ENCODE results near the gene ZNF100. TPM values are rescaled to one million over a fixed set of nuclear protein-coding genes. Genes with fewer than 3 reads are reported as not detected.

The ZNF100 gene
- polyA plus RNA-seq, 3 donors: 2.1 to 10.8 (median 8.6) TPM

DNA sequence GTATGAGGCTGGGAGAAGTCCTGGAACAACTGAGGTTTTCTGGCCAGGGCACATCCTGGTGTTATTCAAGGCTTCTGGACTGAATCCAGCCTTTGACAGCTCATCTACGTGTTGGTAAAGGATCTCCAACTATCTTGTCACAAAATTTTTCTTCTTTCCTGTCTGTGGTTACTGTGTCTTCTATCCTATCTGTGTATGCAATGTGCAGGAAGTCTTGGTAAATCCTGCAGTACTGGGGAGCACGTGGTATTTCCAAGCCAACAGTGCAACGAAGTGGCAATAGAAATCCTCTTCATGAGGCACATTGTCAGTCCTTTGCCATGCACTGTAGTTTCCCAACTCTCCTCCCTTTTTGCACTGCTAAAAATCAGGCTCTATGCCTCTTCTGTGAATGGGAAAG lies 86.7 kb downstream of the ZNF100 start:
- Mint-ChIP-seq H3K4me1 (peaks cover 11% of the 10 kb centered on the region), H3K4me3 (no peak overlapping the region), H3K9me3 (peaks cover 12 to 39% (median 22%) of the 10 kb centered on the region in 7 donors), H3K36me3 (no peaks in the 10 kb centered on the region), H3K27me3 (ENCODE audit: low read depth in 3 of 3) (peaks cover 0 to 5% (median 0%) of the 10 kb centered on the region in 3 donors), H3K27ac (no peak overlapping the region)
- no peak overlapping the region for H3K27ac ChIP-seq (ENCODE audit: low read depth in 1 of 2, low read length in 2 of 2)
- peaks cover 10 to 23% of the 10 kb centered on the region in 2 donors for H3K9me3 ChIP-seq (replicated peaks in 1 of 2; ENCODE audit: control insufficient read depth in 1 of 2, insufficient read depth in 1 of 2, low read length in 2 of 2)
- intact Hi-C loops (cut with micrococcal nuclease): no loop called here
- no peaks in the 10 kb centered on the region for H4K20me1 ChIP-seq (ENCODE audit: insufficient read depth, low read length)
- H3K4me3 ChIP-seq (replicated peaks in 1 of 3; ENCODE audit: low read depth in 2 of 3, low read length in 3 of 3): no peak overlapping the region
- no peak overlapping the region for H2AFZ ChIP-seq (ENCODE audit: insufficient read depth, low read depth, low read length, poor library complexity, severe bottlenecking)
- DNase-seq: no peak
- H3K4me1 ChIP-seq (ENCODE audit: control insufficient read depth in 1 of 2, insufficient read depth in 2 of 2, low read length in 2 of 2): peaks cover 6% of the 10 kb centered on the region in 2 donors
- H3K27me3 ChIP-seq (ENCODE audit: control insufficient read depth in 2 of 2, insufficient read depth in 2 of 2, low read length in 2 of 2): peaks cover 0 to 2% of the 10 kb centered on the region in 2 donors
- TF ChIP-seq, protein P1, sequence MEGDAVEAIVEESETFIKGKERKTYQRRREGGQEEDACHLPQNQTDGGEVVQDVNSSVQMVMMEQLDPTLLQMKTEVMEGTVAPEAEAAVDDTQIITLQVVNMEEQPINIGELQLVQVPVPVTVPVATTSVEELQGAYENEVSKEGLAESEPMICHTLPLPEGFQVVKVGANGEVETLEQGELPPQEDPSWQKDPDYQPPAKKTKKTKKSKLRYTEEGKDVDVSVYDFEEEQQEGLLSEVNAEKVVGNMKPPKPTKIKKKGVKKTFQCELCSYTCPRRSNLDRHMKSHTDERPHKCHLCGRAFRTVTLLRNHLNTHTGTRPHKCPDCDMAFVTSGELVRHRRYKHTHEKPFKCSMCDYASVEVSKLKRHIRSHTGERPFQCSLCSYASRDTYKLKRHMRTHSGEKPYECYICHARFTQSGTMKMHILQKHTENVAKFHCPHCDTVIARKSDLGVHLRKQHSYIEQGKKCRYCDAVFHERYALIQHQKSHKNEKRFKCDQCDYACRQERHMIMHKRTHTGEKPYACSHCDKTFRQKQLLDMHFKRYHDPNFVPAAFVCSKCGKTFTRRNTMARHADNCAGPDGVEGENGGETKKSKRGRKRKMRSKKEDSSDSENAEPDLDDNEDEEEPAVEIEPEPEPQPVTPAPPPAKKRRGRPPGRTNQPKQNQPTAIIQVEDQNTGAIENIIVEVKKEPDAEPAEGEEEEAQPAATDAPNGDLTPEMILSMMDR (IDR thresholded peaks at IDR 0.05): no peak
- H3K9ac ChIP-seq (ENCODE audit: insufficient read depth, low read length, poor library complexity, severe bottlenecking): no peak overlapping the region
- no peak overlapping the region for H3K4me2 ChIP-seq (replicated peaks; ENCODE audit: extremely low read depth, low read length, poor library complexity, severe bottlenecking)
- no peaks in the 10 kb centered on the region for H3K79me2 ChIP-seq (ENCODE audit: insufficient read depth, low read length)
- 50% methylated on average over 2 of the region's 3 CpGs for WGBS (ENCODE audit: insufficient coverage)
- no peaks in the 10 kb centered on the region for H3K36me3 ChIP-seq (replicated peaks in 1 of 2; ENCODE audit: control insufficient read depth in 1 of 2, insufficient read depth in 2 of 2, low read length in 2 of 2)

DNA sequence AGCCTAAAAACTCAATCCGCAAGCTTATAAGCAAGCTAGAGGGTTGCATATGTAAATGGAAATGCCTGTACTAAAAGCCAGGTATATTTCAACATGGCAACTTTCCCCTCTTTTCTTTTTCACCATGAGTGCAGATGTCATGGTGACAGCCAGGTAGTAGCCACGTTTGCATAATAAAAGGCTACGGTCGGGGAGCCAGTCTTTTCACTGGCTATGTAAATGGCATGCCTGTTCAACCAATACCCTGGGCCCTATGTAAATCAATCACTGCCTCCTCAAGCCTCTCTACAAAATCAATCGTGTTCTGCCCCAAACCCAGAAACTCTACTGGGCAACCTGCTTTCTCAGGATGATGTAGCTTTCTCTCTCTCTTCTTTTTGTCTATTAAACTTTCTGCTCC lies 87.4 kb downstream of the ZNF100 start:
- Histone ChIP-seq H2AFZ (ENCODE audit: insufficient read depth, low read depth, low read length, poor library complexity, severe bottlenecking) (no peak overlapping the region), H3K36me3 (replicated peaks in 1 of 2; ENCODE audit: control insufficient read depth in 1 of 2, insufficient read depth in 2 of 2, low read length in 2 of 2) (no peaks in the 10 kb centered on the region), H4K20me1 (ENCODE audit: insufficient read depth, low read length) (no peaks in the 10 kb centered on the region), H3K9me3 (replicated peaks in 1 of 2; ENCODE audit: control insufficient read depth in 1 of 2, insufficient read depth in 1 of 2, low read length in 2 of 2) (peaks cover 10 to 23% of the 10 kb centered on the region in 2 donors), H3K4me2 (replicated peaks; ENCODE audit: extremely low read depth, low read length, poor library complexity, severe bottlenecking) (no peak overlapping the region), H3K9ac (ENCODE audit: insufficient read depth, low read length, poor library complexity, severe bottlenecking) (no peak overlapping the region), H3K27me3 (ENCODE audit: control insufficient read depth in 2 of 2, insufficient read depth in 2 of 2, low read length in 2 of 2) (peaks cover 0 to 2% of the 10 kb centered on the region in 2 donors), H3K4me1 (ENCODE audit: control insufficient read depth in 1 of 2, insufficient read depth in 2 of 2, low read length in 2 of 2) (peaks cover 6% of the 10 kb centered on the region in 2 donors), H3K27ac (ENCODE audit: low read depth in 1 of 2, low read length in 2 of 2) (no peak overlapping the region), H3K79me2 (ENCODE audit: insufficient read depth, low read length) (no peaks in the 10 kb centered on the region), H3K4me3 (replicated peaks in 1 of 3; ENCODE audit: low read depth in 2 of 3, low read length in 3 of 3) (no peak overlapping the region)
- H3K27me3 Mint-ChIP-seq (ENCODE audit: low read depth in 3 of 3): peaks cover 0 to 5% (median 0%) of the 10 kb centered on the region in 3 donors
- DNase-seq: no peak
- TF ChIP-seq, protein P1 (IDR thresholded peaks at IDR 0.05): no peak
- no peak overlapping the region for H3K27ac Mint-ChIP-seq
- no peaks in the 10 kb centered on the region for H3K36me3 Mint-ChIP-seq
- H3K9me3 Mint-ChIP-seq: peaks cover 12 to 38% (median 25%) of the 10 kb centered on the region in 7 donors
- no peak overlapping the region for H3K4me3 Mint-ChIP-seq
- 88% methylated on average over 3 of the region's 5 CpGs for WGBS (ENCODE audit: insufficient coverage)
- H3K4me1 Mint-ChIP-seq: peaks cover 11% of the 10 kb centered on the region
- intact Hi-C loops (cut with micrococcal nuclease): no loop called here
